ENCODE results near the gene KNL1.
"Not testable (repeated sequence)": the region's sequence is repeated elsewhere in the genome, so short reads cannot be mapped to it uniquely, and the experiment has no call there.

- TF ChIP-seq, protein P1, sequence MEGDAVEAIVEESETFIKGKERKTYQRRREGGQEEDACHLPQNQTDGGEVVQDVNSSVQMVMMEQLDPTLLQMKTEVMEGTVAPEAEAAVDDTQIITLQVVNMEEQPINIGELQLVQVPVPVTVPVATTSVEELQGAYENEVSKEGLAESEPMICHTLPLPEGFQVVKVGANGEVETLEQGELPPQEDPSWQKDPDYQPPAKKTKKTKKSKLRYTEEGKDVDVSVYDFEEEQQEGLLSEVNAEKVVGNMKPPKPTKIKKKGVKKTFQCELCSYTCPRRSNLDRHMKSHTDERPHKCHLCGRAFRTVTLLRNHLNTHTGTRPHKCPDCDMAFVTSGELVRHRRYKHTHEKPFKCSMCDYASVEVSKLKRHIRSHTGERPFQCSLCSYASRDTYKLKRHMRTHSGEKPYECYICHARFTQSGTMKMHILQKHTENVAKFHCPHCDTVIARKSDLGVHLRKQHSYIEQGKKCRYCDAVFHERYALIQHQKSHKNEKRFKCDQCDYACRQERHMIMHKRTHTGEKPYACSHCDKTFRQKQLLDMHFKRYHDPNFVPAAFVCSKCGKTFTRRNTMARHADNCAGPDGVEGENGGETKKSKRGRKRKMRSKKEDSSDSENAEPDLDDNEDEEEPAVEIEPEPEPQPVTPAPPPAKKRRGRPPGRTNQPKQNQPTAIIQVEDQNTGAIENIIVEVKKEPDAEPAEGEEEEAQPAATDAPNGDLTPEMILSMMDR (conservative IDR thresholded peaks at IDR 0.05 in 1 of 2, IDR thresholded peaks at IDR 0.05 in 1 of 2; ENCODE audit: extremely low read depth in 1 of 2, insufficient read depth in 1 of 2, low read depth in 1 of 2, low read length in 2 of 2): not testable (repeated sequence)
- TF ChIP-seq EZH2 (IDR thresholded peaks at IDR 0.05; ENCODE audit: borderline replicate concordance, low read length): not testable (repeated sequence)
Measured at GRCh38 chr15:40581796-40582195, 12.3 kb upstream of the KNL1 start.
